ENCODE measurements around the gene HDAC4.

GRCh38 chr2:239286901-239287300 lies 113.9 kb downstream of the HDAC4 start:
- TF ChIP-seq CTCF (IDR thresholded peaks at IDR 0.05) (no peak), ZFX (IDR thresholded peaks at IDR 0.05; ENCODE audit: borderline replicate concordance) (no peak)

All from 22Rv1 (cell line).